ENCODE results near the gene SPATA19.

GRCh38 chr11:133827556-133827955 is 17.8 kb downstream of the SPATA19 start:
- TF ChIP-seq POU2F2 (IDR thresholded peaks at IDR 0.05; ENCODE audit: low read depth, low read length), result no peak
- no peak for TF ChIP-seq POLR2A (IDR thresholded peaks at IDR 0.05; ENCODE audit: low read depth, low read length)
- no peak for TF ChIP-seq POLR2AphosphoS5 (IDR thresholded peaks at IDR 0.05; ENCODE audit: low read depth, low read length)
- TF ChIP-seq TAF1 (IDR thresholded peaks at IDR 0.05; ENCODE audit: low read depth, low read length), result no peak

Measured in GM12891 (cell line).